HG03064 (cell line): Measurements from ENCODE around the gene KRT25.
"Not testable (repeated sequence)": the region's sequence is repeated elsewhere in the genome, so short reads cannot be mapped to it uniquely, and the experiment has no call there.

ENCODE experiments used
- ATAC-seq: cut with Tn5 transposase; IDR thresholded peaks from one replicate; pipeline ENCODE4 v1.9.1; 2021; ENCODE audit warnings: low read depth; ENCODE audit not compliant: unreplicated experiment

KRT25 gene

GRCh38 chr17:40760105-40761016 is 5.2 kb upstream of the KRT25 start:
- ATAC-seq: no peak

GRCh38 chr17:40753804-40754203 is 1.3 kb downstream of the KRT25 start:
- no peak for ATAC-seq

DNA sequence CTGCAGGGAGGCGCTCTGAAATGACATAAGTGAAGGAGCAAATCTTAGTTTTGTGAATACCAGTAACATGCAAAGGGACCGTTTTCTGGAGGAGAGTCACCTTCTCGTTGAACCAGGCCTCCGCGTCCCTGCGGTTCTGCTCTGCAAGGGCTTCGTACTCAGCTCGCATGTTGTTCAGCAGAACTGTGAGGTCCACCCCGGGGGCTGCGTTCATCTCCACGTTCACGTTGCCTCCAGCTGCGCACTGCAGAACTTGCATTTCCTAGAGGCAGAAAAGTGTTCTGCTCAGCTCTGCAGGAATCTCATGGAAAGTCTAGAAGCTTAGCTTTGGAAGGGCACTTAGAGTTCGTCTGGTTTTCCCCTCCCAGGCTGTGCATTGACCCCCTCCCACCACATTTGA is 4.1 kb downstream of the KRT25 start:
- no peak for ATAC-seq

GRCh38 chr17:40750391-40750790 is 4.7 kb downstream of the KRT25 start:
- no peak for ATAC-seq

GRCh38 chr17:40748666-40749065 is 6.5 kb downstream of the KRT25 start:
- not testable (repeated sequence) for ATAC-seq

DNA sequence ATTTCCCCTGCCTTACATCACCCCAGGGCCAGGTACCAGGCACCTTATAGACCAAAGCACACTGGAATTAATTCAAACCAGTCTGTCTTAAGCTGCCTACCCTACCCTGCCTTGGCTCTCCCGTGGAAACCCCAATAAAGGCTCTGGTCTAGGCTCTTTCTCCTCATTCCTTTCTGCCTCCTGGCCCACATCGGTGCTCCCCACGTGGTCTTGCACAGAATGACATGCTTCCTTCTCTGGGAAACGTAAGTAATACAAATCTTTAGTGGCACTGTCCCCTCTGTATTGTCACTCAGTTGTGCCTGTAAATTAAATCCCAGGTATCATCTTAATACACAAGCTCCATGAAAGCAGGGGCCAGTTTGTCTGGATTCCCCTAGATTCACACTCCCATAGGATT is 16.6 kb downstream of the KRT25 start:
- no peak for ATAC-seq

DNA sequence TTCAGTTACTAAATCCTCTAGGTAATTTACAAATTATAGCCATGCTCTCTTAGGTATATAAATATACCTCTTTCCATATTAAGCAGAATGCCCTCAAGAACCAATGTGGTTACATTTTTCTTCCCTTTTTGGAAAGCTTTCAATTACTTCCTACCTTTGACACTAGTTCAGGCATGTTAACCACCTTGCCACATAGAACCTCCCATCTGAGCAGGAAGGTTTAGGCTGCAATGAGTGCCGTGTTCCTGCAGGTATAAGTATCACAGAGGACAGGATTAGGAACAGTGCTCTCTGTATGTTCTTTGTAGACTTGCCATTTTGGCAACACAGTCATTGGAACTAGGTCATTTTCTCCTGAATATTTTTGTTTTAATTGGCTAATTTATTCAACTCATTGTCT is 20.1 kb downstream of the KRT25 start:
- no peak for ATAC-seq

GRCh38 chr17:40734018-40734417 is 21.1 kb downstream of the KRT25 start:
- no peak for ATAC-seq

DNA sequence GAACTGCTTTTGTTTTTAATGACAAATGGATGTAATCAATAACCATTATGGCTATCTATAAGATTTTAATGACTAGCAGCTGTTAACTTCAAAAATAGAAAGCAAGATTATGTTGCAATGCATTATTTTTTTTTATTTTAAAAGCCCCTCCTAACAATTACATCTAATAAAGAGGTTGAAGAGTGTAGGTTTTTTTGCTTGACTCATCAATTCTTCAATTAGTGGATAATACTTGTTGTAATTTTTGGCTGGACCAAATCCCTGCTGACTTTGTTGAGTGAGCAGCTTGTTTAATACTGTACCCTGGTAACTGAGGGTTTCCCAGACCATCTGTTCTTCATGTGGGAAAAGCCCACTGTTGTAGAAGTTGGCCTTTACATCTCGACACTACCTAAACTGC is 24.2 kb downstream of the KRT25 start:
- no peak for ATAC-seq

DNA sequence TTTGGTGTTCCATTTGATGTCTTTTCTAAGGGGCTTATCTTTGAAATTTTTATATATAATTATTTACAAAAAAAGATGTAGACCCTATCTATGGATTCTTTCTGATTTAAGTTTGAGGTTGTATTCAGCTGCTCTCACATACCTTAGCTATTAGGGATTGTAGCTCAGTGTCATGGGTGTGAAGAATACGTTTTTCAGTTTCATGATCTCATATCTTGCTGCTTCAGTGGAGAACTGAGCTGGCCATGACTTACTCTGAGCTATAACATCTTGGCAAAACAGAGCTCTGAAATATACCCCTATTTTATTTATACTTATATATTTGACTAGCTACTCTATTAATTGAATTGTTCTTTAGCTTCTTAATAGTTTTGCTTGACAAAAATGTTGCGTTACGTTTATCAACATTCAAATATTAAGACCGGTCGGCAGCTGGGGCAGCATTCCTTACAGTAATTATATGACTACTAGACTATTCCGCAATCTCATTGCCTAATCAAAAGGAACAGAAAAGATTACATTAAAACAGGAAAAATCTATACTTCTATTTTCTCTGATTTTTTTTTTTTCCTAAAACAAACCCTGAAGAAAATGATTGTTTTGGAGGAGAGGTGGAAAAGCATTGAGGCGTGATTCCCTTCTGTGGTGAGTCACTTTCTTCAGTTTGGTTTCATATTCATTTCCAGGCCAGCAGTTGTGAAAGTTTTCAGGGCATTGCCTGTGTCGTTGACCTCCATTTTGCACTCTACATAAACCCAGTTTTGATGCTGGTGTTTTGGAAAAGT is 27.5 kb downstream of the KRT25 start:
- ATAC-seq: no peak

DNA sequence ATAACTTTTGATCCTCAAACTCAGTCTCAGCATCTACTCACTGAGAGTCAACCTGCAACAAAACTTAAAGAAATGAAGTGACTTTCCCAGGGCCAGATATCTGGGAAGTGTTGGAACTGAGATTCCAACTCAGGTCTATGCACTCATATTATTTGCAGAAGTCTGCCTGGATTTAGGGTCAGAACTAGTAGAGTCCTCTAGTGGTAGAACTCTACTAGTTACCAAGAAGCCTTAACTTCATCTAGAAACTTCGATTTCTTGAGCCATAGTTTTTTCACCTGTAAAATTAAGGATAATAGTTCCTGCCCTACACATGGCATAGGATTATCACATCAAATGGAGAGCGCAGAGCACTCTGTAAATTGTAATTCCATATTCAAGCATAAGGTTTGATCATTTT is 28.2 kb downstream of the KRT25 start:
- ATAC-seq: no peak

GRCh38 chr17:40724656-40725055 is 30.5 kb downstream of the KRT25 start:
- ATAC-seq: no peak

DNA sequence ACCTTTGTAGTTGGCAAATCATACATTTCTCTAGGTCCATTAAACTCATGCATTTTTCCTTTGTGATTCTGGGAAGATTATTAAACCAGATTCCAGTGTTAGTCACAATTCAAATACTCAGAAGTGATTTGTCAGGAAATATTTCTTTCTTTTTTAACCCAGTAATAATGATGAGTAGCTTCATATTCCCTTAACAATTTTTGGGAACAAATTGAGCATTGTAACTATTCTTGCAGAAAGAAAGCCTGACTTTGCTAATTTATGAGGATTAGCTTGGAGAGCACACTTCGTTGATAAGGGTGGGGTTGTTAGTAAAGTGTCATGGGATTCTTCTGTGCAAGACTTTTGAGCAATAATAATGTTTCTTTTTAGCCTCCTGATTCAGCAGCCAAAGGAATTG is 32.9 kb downstream of the KRT25 start:
- no peak for ATAC-seq

DNA sequence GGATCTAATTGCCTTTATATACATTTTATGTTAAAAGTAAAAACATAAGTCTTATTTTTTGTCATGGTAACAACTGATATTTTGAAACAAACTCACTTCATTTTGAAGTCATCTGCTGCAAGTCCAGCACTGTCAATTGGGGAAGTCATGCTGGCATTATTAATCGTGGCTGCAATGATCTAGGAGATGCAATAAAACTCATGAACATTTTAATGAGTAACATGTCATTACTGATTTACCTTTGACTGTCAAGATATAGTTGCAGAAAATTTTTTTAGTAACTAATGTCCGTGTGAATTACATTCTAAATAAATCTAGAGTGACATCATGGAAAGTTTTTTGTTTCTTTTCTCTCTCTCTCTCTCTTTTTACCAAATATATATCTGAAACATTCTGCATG is 34.2 kb downstream of the KRT25 start:
- no peak for ATAC-seq

DNA sequence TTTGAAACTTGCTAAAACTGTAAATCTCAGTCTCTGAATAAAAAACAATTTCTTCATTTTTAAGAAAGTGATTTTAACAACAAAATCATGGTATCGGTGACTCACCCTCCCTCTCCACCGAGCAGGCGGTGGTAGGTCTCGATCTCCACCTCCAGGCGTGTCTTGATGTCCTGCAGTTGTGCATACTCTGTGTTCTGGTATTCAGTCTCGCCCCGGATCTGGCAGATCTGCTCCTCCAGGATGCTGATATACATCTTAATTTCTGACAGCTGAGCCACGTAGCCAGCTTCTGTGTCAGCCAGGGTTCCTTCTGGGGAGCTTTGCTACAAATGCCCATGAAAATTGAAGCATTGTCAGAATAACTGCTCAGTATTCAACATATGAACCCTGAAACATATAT is 36.2 kb downstream of the KRT25 start:
- ATAC-seq: no peak

DNA sequence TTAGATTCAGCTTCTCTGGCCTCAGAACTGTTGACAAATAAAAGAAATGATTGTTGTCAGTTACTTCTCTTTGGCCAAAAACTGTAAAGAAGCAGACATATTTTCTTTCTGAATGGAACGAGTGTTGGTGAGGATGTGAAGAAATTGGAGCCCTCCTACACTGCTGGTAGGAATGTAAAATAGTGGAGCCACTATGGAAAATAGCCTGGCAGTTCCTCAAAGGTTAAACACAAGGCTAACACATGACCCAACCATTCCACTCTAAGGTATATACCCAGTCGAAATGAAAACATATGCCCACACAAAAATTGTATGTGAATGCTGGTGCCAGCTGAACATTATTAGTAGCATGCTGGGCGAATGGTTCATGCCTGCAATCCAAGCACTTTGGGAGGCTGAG is 37.4 kb downstream of the KRT25 start:
- no peak for ATAC-seq

GRCh38 chr17:40714473-40714872 is 40.7 kb downstream of the KRT25 start:
- ATAC-seq: no peak

- ATAC-seq: no peak
Measured at GRCh38 chr17:40707745-40708144, 47.4 kb downstream of the KRT25 start.

DNA sequence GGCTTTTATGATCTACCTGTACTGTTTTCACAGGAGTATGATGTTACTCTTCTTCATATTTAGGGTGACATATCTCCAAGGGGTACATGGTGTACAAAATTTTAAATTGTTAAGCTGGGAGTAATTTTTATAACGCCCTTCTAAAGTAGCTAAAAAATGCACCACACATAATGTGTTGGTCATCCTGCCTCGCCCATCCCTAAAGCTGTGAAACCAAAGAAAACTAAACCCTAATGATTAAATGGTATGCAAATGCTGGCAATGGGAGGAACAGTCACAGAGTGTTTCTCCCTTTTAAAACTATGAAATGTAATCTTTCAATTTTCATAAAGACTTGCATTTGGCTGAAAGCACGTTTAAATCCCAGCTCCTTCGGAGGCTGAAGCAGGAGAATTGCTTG is 49.5 kb downstream of the KRT25 start:
- no peak for ATAC-seq

GRCh38 chr17:40703652-40704051 is 51.5 kb downstream of the KRT25 start, which contains the start of gene KRT24:
Gene KRT24, minus strand, starts transcription at chr17:40703752. Its CDS starts 59 bp downstream, at chr17:40703693.
- ATAC-seq: no peak

DNA sequence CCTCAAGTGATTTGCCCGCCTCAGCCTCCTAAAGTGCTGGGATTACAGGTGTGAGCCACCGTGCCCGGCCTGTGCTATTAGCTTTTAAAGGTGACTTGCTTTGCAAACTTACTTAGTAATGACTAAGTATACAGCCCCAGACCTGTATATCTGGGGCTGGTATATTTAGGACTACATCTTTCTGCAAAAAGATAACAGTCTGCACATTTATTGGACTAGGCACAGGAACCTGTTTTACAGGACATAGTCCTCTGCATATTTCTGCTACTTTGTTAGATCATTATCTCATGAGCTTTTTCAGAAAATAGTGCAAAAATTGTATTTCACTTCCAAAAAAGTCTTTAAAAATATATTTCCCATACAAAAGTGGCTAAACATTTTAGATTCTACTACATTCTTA is 52.9 kb downstream of the KRT25 start:
- ATAC-seq: no peak

GRCh38 chr17:40699853-40700252 is 55.3 kb downstream of the KRT25 start:
- no peak for ATAC-seq
